GM18505 (cell line): Measurements from ENCODE around the gene CMKLR1.

Experiments
- ATAC-seq: cut with Tn5 transposase; IDR thresholded peaks from one replicate; pipeline ENCODE4 v1.9.1; 2021; ENCODE audit not compliant: unreplicated experiment
- POLR2A ChIP-seq: IDR thresholded peaks from 4 replicates; pipeline ENCODE4 v1.6.1; 2011; ENCODE audit warnings: borderline replicate concordance; ENCODE audit not compliant: insufficient read depth, insufficient read length; ENCODE audit errors: extremely low read depth

Gene CMKLR1

GRCh38 chr12:108252523-108252922 lies 86.6 kb downstream of the CMKLR1 start:
- no peak for TF ChIP-seq POLR2A

DNA sequence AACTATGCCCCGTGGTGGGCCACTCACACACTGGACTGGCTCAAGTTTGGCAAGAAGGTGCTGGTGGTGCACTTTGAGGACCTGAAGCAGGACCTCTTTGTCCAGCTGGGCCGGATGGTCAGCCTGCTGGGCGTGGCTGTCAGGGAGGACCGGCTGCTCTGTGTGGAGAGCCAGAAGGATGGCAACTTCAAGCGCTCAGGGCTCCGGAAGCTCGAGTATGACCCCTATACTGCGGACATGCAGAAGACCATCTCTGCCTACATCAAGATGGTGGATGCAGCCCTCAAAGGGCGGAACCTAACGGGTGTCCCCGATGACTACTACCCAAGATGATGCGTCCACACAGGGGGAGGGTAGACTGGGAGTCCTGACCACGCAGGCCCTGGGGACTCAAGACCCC lies 91.1 kb downstream of the CMKLR1 start:
- no peak for ATAC-seq
- TF ChIP-seq POLR2A: no peak

More at GRCh38 chr12:108252523-108252922, 86.6 kb downstream of the CMKLR1 start:
- no peak for ATAC-seq

- TF ChIP-seq POLR2A: no peak
- no peak for ATAC-seq
Observed at GRCh38 chr12:108247130-108247529, 92.0 kb downstream of the CMKLR1 start.

DNA sequence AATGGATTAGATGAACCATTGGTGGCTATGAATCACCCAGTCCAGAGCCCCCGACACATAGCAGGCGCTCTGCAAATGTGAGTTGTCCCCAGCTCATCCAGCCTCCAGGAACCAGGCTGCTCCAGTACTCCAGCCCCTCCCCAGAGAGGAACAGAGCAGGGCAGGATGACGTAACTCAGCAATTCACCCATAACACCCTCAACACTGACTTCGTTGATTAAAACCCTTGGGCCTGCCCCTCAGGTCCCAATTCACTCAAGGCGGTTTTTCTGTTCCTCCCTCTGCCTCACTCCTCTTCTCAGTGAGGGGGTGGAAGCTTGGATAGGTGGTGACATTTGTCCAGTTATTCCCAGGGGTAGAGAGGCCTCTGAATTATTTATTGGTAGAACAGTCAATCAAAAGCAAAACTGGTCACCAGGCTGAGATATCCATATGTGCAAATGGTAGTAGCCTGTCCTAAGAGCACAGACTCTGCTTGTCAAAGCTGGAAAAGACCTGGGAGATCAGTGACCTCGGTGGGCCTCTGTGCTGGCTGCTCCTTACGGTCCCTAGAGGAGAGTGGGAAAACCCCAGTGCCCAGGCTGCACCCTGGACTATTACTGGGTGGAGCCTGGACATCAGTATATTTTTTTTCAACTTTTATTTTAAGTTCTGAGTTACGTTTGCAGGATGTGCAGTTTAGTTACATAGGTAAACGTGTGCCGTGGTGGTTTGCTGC lies 97.0 kb downstream of the CMKLR1 start:
- no peak for TF ChIP-seq POLR2A
- no peak for ATAC-seq

DNA sequence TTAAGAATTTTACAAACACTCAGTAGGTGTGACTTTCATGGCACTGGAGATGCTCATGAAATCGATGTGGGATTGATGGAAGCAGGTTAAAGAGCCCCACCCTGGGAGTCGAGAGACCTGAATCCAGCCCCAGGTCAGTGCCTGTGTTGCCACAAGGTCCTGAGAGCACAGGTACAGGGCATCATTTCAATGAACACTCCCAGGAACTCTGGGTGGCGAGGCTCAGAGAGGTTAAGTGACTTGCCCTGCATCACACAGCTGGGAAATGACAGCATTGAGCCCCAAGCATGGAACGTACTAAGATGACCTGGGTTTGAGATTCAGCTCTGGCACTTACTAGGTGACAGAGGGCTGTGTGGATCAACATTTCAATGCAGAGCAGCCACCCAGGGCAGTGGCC lies 98.2 kb downstream of the CMKLR1 start:
- TF ChIP-seq POLR2A: no peak
- ATAC-seq: no peak

DNA sequence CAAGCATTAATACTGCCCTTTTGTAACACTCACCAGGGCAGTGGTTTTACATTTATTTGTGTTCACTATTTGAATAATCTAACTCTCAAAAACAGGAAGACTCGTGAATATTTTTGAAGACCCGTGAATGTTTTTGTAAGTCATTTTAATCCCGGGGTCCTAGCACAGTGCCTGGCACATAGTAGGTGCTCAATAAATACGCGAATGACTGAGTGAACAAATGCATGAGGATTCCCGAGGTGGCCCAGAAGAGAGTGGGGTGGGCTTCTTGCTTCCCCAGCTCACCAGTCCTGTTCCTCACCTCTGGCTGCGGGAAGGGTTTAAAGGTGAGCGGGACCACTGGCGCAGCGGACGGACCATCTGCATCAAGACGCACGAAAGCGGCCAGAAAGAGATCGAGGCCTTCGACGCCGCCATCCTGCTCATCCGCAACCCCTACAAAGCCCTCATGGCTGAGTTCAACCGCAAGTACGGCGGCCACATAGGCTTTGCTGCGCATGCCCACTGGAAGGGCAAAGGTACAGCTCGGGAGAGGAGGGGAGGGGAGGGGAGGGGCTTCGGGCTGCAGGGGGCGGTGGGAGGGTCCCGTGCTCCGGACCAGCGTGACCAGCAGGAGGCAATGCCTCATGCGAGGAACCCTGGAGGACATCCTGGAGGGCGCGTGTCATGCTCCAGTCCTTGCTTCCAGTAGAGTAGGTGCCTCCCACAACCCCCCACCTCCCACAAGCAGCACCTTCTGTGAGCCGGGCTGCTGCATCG lies 98.9 kb downstream of the CMKLR1 start:
- no peak for TF ChIP-seq POLR2A
- ATAC-seq: no peak

- TF ChIP-seq POLR2A: no peak
Observed at GRCh38 chr12:108239378-108239777, 99.7 kb downstream of the CMKLR1 start.

GRCh38 chr12:108238474-108238873 lies 100.6 kb downstream of the CMKLR1 start:
- no peak for TF ChIP-seq POLR2A
- no peak for ATAC-seq

More at GRCh38 chr12:108239378-108239777, 99.7 kb downstream of the CMKLR1 start:
- no peak for ATAC-seq
